ENCODE results near the gene TRPT1. TPM values are rescaled to one million over a fixed set of nuclear protein-coding genes. Genes with fewer than 3 reads are reported as not detected.

TRPT1 gene, protein sequence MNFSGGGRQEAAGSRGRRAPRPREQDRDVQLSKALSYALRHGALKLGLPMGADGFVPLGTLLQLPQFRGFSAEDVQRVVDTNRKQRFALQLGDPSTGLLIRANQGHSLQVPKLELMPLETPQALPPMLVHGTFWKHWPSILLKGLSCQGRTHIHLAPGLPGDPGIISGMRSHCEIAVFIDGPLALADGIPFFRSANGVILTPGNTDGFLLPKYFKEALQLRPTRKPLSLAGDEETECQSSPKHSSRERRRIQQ
- 74.0 and 77.4 TPM in 2 replicates for total RNA-seq

GRCh38 chr11:64225608-64226506, at the start of gene TRPT1, which contains the start of gene NUDT22:
Gene TRPT1, minus strand, starts transcription at chr11:64226186. Its CDS starts 326 bp downstream, at chr11:64225860.
Gene NUDT22, plus strand, starts transcription at chr11:64226274. Its CDS starts 379 bp downstream, at chr11:64226653.

DNA sequence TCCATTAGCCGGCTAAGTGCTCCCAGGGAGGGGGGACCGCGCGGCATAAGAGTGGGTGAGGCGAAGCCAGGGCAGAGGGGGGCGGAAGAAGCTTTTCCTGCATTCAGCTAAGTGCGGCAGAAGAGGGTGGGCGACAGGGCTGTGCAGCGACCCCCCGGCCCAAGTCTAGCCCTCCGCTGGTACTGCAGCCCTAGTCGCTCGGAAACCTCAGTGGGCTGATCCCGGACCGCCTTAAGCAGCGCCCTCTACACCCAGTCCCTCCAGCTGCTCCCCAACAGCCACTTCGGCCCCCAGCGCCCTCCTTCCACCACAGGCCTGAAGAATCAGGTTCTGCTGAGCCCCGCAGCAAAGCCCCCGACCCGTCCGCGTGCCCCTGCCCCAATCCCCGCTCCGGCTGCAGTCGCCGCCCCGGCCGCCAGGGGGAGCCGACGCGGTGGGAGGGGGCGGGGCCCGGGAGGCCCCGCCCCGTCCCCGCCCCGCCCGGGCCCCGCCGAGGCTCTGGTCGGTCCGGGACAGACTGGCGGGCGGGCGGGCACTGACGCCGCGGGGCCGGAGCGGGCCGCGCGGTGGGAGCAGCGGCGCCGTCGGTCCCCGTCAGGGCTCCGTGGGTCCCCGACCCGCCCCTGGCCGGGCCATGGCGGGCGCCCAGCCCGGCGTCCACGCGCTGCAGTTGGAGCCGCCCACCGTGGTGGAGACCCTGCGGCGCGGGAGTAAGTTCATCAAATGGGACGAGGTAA, 25.2 kb upstream of the TRPT1 start, which contains the start of gene PLCB3:
Gene PLCB3, plus strand, starts transcription at position 515 of the 737 bp plus-strand sequence. Its CDS starts 120 bp downstream, at position 635.

DNA sequence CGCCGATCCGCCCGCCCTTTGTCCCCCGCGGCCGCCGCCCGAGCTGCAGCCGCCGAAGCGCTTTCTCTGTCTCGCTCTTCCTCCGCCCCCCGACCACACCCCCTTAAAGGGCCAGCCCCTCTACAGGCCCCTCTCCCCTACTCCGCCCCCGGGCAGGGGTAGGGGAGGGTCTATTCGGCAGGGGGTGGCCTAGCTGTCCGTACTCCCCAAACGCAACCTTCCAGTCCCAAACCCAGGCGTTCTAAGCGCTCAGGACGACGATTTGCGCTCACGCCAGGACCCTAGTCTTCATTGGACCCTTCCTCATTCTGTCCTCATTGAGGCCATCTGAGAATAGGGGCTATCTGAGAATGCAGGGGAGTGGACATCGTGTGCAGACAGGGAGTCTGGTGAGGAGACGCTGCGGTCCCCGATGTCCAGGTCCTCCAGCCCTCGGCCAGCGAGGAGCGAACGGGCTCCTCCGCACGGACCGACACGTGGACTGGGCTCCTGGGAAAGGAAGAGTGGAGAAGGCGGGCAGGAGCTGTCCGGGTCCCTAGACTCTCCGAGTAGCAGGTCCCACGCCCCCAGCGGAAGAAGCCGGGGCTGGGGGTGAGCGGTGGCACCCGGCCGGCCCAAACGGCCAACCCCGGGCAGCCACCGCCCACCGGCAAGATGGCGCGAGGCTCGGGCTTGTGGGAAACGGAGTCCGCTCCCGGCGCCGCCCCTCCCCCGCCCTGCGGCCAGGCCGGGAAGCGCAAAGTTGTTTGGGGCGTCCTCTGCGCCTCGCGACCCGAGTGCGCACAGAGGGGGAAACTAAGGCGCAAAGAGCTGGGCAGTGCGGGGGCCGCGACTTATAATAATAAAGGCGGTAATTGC, 21.1 kb upstream of the TRPT1 start, which contains the start of gene PPP1R14B:
Gene PPP1R14B, minus strand, starts transcription at position 73 of the 858 bp plus-strand sequence. CDS start 270 bp downstream, outside the sequence.

DNA sequence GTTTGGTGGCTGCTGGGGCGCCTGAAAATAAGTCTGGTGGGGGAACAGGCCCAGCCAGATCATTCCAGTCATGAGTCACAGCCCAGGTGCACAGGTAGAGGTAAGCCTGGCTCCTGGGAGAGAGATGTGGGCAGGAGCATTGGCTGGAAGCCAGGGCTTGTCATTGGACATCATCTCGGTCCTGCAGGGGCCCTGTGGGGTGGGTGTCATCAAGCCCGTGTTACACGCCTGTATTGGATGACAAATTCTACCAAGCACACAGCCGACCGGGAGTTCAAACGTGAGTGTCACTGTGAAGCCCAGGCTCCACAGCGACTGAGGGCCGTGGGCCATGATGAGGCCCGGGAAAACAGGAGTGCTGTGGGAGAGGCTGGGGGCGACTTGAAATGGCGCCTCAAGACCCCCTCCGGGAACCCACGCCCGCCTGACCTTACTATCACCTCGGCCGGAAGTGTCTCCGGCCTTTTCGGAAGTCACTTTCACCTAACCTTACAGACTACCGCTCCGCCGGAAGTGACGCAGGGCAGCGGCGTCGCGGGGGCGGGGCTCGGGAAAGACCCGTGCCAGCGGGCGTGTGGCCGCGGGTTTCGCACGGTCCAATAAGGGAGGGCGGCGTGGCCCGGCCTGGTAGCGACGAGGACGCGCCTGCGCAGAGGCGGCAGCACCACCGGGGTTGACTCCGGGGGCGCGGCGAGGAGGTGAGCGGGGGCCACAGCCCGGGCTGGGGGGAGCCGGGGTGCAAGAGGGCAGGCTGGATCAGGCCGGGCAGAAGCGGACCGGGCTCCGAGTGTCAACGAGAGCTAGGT, 14.7 kb upstream of the TRPT1 start, which contains the start of gene FKBP2:
Gene FKBP2, plus strand, starts transcription at position 661 of the 806 bp plus-strand sequence. CDS start 1,293 bp downstream, outside the sequence.

DNA sequence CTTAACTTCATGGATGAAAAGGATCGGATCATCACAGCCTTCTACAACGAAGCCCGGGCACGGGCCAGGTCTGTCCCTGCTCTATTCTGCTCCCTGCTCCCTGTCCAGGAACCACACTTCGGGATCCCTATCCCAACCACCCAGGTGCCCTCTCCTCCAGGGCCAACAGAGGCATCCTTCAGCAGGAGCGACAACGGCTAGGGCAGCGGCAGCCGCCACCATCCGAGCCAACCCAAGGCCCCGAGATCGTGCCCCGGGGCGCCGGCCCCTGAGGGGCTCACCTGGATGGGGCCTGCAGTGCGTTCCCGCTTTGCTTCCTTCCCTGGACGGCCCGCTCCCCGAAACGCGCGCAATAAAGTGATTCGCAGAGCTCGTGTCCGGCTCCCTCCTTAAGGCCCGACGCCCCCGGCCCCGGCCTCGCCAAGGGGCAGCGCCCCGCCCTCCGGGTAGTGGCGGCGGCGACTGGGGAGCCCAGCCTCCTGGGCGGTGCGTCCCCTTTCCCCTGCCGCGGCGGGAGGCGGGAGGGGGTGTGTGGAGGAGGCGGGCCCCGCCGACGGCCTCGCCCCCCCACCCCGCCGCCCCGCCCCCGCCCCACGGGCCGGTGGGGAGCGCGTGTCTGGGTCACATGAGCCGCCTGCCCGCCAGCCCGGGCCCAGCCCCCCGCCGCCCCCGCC, 8.1 kb upstream of the TRPT1 start, which contains the start of gene VEGFB:
Gene VEGFB, plus strand, starts transcription at position 672 of the 674 bp plus-strand sequence. CDS start 250 bp downstream, outside the sequence.

DNA sequence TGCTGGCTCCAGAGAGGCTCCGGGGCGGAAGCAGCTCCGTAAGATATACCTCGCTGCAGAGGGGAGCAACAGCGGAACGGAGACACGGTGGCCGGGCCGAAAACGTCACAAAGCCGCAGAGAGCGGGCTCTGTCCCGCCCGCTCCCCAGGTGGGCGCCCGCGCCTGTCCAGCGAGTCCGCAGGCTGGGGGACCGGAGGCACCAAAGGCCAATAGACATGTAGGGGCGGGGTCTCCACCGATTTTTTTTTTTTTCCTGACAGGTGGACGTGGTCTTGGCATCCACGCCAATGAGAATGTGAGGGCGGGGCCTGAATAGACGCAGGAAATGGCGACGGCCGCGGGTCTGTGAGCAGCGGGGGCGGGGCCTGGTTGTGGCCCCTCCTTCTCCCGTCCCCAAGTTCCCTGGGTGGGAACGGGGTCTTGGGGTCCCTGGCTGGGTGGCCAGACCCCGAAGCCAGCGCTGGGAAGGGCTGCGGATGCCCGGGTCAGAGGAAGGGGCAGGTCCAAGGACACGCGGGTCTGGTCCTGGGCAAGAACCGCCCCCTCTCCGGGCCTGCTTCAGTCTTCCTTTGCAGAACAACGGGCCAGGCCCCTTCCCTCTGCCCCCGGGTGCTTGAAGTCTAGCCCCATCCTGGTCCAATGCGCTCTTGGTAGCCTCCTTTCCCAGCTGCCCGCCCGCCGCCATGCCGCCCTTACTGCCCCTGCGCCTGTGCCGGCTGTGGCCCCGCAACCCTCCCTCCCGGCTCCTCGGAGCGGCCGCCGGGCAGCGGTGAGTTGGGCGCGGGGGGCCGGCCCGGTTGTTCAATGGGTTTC, 4.4 kb upstream of the TRPT1 start, which contains the start of gene DNAJC4:
Gene DNAJC4, plus strand, starts transcription at position 378 of the 814 bp plus-strand sequence. Its CDS starts 307 bp downstream, at position 685.

DNA sequence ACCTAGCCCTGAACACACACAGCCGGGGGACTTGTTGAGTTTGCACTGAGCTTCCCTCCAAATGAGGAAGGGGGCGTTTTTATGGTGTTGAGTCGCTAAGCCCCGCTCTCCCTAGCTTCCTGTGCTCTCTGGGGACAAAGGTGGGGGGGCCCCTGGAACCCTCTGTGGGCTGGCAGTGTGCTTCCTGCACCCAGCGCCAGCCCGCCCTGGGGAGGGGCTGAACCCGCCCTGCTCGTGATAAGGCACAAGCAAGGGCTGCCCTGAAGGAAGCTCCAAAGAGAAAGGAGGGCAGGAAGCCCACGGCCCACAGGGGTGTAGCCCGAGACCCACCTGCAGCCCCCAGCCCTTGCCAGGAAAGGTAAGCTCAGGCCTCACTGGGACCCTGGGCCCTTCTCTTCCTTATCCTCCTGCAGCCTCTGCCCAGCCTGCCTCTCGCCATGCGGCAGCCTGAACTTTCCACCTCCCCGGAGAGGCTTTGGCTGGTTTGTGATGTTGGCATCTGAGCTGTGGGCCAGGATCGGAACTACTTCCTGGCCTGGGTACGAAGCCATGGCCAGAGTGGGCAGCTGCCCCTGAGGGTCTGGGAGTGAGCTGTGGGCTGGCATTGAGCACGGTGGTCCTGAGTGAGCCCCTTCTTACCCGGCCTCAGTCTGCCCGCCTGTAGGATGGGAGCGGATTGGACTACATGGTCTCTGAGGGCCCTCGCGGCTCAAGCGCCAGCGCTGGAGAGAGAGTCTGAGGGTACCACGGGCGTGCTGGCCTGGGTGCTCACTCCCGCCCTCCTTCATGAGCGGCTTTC, 19.3 kb downstream of the TRPT1 start, which contains the start of gene FERMT3:
Gene FERMT3, plus strand, starts transcription at position 265 of the 799 bp plus-strand sequence. CDS start 644 bp downstream, outside the sequence.

GRCh38 chr11:64185693-64186491, 40.1 kb downstream of the TRPT1 start, which contains the start of gene STIP1:
Gene STIP1, plus strand, starts transcription at chr11:64186171. Its CDS starts 91 bp downstream, at chr11:64186262.

Other genes starting within 250 kb of the TRPT1 start
- 121 and 139 TPM in 2 replicates for gene OTUB1, start 239.7 kb downstream of the TRPT1 start, total RNA-seq
- gene FLRT1, start 190.3 kb downstream of the TRPT1 start, total RNA-seq = under 0.01 and 0.04 TPM in 2 replicates
- gene MACROD1, start 60.1 kb downstream of the TRPT1 start, total RNA-seq = 9.5 and 33.2 TPM in 2 replicates
- 109 and 224 TPM in 2 replicates for gene STIP1, start 40.0 kb downstream of the TRPT1 start, total RNA-seq
- 0.08 and 0.91 TPM in 2 replicates for gene FERMT3, start 19.5 kb downstream of the TRPT1 start, total RNA-seq
- 63.2 and 87.3 TPM in 2 replicates for gene NUDT22, start 88 bp upstream of the TRPT1 start, total RNA-seq
- 3.6 and 11.8 TPM in 2 replicates for gene DNAJC4, start 4.4 kb upstream of the TRPT1 start, total RNA-seq
- gene VEGFB, start 8.4 kb upstream of the TRPT1 start, total RNA-seq = 18.5 and 24.9 TPM in 2 replicates
- 76.7 and 91.4 TPM in 2 replicates for gene FKBP2, start 14.9 kb upstream of the TRPT1 start, total RNA-seq
- gene PPP1R14B, start 20.8 kb upstream of the TRPT1 start, total RNA-seq = 466 and 691 TPM in 2 replicates
- 55.4 and 71.7 TPM in 2 replicates for gene PLCB3, start 25.3 kb upstream of the TRPT1 start, total RNA-seq
- 110 and 128 TPM in 2 replicates for gene BAD, start 58.5 kb upstream of the TRPT1 start, total RNA-seq
- gene GPR137, start 59.7 kb upstream of the TRPT1 start, total RNA-seq = 9.7 and 14.3 TPM in 2 replicates
- gene KCNK4, start 65.1 kb upstream of the TRPT1 start, total RNA-seq = 0.80 TPM in 1 of 2 replicates, not detected in the other
- not detected in 2 replicates for gene CATSPERZ, start 74.2 kb upstream of the TRPT1 start, total RNA-seq
- gene ESRRA, start 79.3 kb upstream of the TRPT1 start, total RNA-seq = 98.0 and 103 TPM in 2 replicates
- gene TRMT112, start 91.4 kb upstream of the TRPT1 start, total RNA-seq = 364 and 700 TPM in 2 replicates
- gene PRDX5, start 91.9 kb upstream of the TRPT1 start, total RNA-seq = 539 and 647 TPM in 2 replicates
- 3.9 and 5.3 TPM in 2 replicates for gene CCDC88B, start 114.0 kb upstream of the TRPT1 start, total RNA-seq
- 54.7 and 95.9 TPM in 2 replicates for gene RPS6KA4, start 133.0 kb upstream of the TRPT1 start, total RNA-seq